ENCODE measurements around the gene RASGRF2.

RASGRF2 gene

DNA sequence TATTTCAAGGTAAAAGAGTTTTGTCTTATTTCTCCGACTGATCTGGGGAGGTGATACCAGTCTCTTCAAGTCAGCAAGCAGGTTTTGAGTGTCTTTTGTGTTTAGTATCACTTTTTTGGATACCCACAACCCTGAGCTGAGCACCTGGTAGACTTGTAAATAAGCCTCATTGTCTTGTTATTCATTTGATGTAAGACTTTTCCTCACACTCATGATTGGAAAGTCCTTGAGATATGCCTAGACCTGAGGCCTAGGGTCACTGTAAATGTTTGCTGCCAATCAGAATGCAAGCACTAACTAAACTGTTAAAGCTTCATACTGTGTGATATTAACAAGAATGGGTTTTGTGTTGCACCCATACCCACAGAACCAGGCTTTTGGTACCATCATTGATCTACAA is 172.2 kb downstream of the RASGRF2 start:
- DNase-seq (ENCODE audit: low read depth in 1 of 2, low spot score in 1 of 2): no peak

DNA sequence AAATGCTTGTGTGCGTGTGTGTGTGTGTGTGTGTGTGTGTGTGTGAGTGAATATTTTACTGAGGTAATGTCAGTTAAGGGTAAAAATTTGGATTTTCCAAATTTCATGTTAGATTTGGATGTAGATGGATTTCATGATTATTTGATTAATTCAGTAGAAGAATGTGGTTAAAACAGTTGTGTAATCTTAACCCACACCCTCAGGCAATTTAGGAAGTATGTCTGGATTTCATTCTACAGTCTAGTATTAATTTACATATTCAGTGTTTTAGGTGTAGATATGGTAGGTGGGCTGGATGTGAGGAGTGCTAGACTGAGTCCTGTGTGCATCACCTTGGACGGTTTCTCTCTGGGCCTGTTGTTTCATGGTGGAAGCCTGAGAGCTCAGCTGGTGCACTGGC is 173.9 kb downstream of the RASGRF2 start:
- no peak for DNase-seq (ENCODE audit: low read depth in 1 of 2, low spot score in 1 of 2)

DNA sequence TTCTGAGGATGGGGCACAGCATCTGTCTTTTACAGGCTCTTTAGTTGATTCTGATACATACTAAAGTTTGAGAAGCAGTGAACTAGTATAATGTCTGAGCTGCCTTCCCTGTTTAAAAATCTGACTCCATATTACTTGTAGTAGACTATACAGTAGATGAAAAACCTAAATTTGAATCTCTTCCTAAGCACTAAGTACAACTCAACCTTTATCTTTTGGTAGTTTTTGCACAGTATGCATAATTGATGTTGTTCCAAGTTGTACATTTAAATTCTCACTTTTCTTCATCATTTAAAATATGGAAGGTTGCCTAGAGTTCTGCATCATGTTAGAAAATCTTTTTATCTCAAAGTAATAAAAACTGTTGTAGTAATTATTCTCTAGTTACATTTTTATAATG is 174.4 kb downstream of the RASGRF2 start:
- no peak for DNase-seq (ENCODE audit: low read depth in 1 of 2, low spot score in 1 of 2)

DNA sequence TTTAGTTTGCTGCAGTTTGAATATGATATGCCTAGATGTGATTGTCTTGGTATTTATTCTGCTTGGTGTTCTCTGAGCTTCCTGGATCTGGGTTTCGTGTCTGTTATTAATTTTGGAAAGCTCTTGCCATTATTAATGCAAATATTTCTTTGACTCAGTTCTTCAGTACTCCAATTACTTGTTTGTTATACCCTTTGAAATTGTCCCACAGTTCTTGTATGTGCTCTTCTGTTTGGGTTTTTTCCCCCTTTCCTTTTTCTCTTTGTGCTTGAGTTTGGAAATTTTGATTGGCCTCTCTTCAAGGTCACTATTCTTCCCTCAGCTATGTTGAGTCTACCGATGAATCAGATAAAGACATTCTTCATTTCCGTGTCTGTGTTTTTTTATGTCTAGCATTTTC is 176.4 kb downstream of the RASGRF2 start:
- DNase-seq (ENCODE audit: low read depth in 1 of 2, low spot score in 1 of 2): no peak

DNA sequence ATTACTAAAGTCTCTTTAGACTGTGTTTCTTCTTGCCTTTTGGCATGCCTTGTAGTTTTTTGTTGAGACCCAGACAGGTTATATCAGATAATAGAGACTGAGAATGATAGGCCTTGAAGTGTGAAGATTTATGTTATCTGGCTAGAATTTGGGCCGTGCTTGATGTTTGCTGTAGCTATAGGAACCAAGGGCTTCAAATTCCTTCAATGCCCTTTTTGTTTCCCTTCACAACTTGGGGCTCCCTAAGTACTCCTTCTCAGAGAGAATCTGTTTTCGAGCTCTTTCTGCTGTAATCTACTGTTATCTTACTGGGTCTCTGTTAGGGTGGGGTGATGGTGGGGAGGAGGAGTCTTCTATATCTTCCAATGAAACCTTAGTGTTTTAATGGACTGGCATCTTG is 177.7 kb downstream of the RASGRF2 start:
- no peak for DNase-seq (ENCODE audit: low read depth in 1 of 2, low spot score in 1 of 2)

DNA sequence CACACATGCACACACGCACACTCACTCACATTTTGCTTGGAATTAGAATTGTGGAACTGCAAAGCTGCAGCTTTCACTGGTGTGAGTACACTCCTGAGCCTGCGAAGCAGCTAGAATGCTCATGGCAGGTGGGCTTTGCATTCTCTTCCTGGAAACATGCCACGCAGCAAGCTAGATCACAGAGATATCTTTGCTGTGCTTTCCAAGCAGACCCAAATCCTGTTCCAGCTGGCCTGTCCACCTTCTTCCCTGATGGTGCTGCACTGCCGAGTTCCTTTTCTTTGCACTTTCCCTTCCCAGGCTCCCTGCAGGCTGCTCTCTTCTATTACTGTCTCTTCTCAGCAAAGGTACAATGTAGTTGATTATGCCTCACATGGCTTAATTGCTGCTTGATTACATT is 180.3 kb downstream of the RASGRF2 start:
- DNase-seq (ENCODE audit: low read depth in 1 of 2, low spot score in 1 of 2): no peak

DNA sequence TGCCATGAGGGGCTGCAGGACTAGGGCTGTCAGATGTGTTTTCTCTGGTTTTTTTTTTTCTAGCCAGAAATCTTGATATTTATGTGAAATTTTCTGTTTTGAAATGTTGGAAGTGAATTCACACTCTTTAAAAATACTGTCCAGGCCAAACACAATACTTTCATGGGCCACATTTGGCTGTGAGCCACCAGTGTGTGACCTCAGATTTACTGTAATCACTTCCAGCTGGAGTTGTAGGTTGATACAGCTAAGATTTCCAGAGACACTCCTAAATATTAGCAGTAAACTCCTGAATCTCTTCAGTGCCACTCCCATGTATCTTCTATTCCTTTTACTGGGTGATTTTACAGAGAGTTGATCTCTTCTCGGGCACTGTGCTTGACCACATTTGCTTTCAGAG is 180.8 kb downstream of the RASGRF2 start:
- no peak for DNase-seq (ENCODE audit: low read depth in 1 of 2, low spot score in 1 of 2)

DNA sequence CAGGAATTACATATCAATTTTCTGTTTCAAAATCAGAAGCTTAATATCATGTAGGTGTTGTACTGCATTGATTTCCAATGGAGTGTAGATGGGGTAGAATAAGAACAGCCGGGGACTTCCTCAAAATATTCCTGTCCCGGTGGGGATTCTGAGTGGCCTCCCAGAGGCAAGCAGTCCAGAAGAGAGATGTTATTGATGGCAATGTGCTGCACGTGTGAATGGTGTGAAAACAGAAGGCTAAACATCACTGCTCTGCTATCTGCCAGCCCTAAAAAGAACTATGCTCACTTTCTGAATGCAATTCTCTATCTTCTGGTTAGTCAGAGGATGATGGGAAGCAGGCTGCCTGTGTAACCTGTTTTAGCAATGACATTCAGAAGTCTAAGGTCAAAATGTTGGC is 181.9 kb downstream of the RASGRF2 start:
- DNase-seq (ENCODE audit: low read depth in 1 of 2, low spot score in 1 of 2): no peak

DNA sequence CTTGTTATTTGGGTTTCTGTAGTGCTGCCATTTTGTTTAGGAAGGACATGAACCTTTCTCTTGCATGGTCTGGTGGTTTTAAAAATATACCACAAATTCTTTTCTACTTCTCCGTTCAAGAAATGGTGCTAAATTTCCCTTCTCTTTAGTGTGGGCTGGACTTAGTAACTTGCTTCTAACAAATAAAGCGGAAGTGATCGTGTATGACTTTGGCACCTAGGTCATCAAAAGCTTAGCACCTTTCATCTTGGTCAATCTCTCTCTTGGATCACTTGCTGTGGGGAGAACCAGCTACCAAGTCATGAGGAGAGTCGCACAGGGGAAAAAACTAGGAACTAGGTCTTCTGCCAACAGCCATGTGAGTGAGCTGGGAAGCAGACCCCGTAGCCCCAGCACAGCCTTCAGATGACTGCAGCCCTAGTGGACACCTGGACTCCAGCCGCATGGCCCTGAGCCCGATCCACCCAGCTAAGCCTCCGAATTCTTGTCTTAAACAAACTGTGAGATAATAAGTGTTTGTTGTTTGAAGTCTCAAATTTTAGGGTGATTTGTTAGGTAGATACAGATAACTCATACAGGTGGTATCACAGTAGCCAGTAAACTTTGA is 185.3 kb downstream of the RASGRF2 start:
- no peak for DNase-seq (ENCODE audit: low read depth in 1 of 2, low spot score in 1 of 2)

DNA sequence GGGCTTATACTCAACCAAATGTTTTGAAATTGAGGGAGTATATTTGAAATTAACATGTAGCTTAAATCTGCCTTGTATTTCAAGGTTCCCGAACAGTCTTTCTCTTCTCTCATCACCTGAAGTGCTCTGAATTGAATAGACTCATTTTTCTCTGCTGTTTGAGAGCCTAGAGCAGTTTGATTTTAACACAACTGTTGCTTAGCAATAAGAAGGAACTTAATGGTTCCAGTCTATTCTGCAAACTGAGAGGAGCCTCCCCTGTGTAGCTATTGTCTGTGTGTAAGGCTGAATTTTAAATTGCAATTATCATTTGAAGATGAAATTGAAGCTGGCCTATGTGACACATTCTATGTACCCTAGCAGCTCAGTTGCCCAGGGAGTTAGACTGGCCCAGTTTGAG is 185.9 kb downstream of the RASGRF2 start:
- DNase-seq (ENCODE audit: low read depth in 1 of 2, low spot score in 1 of 2): no peak

DNA sequence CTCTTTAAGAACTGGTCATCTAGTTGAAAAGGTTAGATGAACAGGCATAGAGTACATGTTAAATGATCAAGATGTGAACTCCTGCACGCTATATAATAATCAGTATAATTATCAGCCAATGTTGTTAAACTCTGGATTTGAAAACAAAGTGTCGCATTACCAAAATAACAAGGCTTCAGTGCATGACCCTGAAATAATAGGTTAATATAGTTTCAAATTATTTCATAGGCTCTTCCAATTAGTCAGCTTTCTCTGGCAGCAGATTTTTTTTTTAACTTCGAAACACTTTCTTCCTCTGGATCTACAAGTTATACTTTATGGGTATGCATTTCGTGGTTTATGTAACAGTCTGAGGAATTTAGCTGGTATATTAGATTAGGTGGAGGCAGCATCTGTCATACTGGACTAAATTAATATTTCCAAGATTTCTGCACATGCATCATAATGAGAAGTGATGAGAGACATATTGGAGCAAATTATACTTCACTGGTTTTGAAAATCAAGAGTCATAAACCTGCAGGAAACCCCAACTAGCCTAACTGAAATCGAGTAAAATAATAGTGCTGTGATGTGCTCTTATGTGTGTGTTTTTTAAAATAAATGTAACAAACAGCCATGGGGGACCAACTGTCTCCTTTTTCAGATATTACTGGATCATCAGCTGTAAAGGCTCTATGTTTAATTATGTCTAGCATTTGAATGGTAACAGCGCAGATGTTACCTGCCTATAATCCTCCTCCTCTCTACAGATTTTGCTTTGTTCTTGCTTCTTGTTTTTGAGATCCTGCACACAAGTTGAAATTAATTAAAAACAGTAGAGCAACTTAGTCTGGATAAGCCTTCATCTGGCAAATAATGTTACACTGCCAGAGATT is 187.1 kb downstream of the RASGRF2 start:
- DNase-seq (ENCODE audit: low read depth in 1 of 2, low spot score in 1 of 2): no peak

DNA sequence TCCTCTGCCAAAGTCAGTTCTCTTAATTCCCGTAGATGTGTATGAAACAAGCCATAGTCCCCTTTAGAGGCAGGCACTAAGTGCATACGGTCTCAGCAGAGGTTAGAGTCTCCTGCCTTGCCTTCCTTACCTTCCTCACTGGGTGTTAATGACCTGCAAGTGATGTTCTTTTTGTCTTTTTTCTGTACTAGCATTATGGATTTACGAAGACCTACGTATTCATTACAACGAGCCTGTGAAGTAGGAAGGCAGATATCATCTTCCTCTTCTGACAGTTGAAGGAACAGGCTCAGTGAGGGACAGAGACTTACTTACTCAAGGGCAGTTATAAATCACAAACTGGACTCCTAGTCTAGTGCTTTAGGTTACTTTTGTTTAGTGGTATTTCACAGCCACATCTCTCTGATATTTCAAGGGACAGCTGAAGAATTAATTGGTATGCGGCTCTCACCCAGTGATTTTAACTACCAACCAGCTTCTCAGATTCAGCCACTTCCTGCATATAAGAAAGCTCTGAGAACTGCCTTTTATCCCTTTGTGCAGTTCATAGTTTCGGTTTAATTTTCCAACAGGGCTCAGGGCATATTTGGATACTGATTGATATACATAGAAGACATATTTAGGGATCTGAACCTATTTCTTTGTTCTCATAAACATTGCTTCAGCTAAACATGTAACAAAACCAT is 187.9 kb downstream of the RASGRF2 start:
- DNase-seq (ENCODE audit: low read depth in 1 of 2, low spot score in 1 of 2): no peak

DNA sequence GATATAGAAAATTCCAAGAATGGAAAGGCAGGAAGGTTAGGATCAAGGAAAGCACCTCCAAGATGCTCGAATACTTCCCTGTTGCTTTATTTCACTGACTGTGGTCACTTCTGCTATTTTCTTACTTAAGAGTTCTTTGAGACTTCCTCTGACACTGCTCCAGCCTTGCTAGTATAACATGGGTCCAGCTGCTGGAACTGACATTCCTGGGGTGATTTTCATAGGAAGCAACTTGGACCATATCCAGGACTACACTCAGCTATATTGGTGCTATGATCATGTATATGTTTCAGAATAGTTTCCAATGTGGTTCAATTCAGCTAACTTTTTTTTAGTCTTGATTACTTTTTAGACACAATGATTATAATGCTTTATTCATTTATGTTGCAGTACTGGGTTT is 191.4 kb downstream of the RASGRF2 start:
- no peak for DNase-seq (ENCODE audit: low read depth in 1 of 2, low spot score in 1 of 2)

DNA sequence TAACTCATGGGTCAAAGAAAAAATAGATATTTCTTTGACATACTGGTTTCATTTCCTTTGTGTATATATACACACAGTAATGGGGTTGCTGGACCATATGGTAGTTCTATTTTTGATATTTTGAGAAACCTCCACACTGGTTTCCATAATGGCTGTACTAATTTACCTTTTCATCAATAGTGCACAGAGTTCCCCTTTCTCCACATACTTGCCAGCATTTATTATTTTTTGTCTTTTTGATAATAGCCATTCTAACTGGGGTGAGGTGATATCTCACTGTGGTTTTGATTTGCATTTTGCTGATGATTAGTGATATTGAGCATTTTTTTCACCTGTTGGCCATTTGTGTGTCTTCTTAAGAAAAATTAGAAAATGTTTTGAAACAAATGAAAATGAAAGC is 194.6 kb downstream of the RASGRF2 start:
- no peak for DNase-seq (ENCODE audit: low read depth in 1 of 2, low spot score in 1 of 2)

DNA sequence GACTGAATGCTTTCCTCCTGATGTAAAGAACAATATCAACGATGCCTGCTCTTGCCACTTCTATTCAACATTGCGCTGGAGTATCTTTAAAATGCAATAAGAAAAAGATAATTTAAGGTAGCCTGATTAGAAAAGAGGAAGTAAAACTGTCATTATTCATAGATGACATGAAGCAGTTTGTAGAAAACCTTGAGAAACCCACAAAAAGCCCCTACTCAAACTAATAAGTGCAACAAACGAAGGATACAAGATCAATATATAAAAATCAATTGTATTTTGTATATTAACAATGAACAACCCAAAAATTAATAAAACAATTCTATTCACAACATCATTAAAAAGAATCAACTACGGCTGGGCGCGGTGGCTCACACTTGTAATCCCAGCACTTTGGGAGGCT is 196.6 kb downstream of the RASGRF2 start:
- DNase-seq (ENCODE audit: low read depth in 1 of 2, low spot score in 1 of 2): no peak

DNA sequence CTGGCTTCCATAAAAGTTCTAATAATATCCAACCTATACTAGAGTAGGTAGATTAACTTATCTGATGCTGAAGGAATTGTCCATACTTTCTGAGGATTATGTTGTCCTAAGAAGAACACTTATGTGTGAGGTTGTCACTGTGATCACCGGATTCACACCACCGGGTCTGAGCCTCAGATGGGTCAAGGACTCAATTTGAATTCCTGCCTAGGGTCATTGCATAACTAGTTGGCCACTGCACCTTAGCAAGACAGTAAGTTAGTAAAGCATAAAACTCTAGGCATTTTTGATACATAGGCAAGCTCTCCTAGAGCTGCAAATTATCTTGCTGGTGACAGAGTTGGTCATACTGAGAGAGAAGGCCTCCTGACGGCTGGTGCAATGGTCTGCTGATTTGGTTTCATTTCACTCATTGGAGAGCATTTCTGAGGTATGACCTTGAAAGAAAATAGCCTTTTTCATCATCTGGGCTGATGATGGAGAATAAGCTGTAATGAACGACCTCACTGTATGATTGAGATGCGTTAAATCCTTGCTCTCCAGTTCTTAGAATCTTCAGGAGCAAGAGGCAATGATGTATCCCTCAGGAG is 200.9 kb downstream of the RASGRF2 start:
- DNase-seq (ENCODE audit: low read depth in 1 of 2, low spot score in 1 of 2): no peak

DNA sequence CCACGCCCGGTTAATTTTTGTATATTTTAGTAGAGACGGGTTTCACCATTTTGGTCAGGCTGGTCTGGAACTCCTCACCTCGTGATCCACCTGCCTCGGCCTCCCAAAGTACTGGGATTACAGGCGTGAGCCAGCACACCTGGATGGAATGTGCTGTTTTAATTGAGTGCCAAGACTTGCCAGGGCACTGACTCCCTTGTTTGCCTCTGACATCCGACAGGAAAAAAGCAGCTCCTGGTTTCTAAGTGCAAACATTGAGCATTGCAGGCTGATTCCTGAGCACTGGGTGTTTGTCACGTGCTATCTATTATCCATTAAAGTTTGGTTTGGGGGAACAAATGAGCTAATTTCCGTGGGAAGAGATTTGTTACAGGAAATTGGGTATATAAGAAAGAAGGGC is 202.3 kb downstream of the RASGRF2 start:
- DNase-seq (ENCODE audit: low read depth in 1 of 2, low spot score in 1 of 2): no peak

DNA sequence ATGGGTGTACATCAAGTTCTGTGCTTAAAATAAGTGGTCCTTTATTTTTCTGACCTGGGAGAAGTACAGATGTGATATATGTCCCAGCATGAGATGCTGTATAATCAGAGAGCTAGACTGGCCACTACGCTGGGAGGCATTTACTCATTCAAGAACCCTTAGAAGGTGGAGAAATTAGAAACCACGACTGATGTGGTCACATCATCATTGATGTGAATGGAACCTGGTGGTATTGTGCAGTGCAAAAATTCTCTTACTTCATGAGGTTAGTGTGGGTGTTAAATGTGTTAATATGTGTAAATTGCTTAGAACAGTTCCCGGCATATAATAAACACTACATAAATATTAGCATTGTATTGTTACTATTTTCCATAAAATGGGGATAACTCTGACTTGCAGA is 203.5 kb downstream of the RASGRF2 start:
- DNase-seq (ENCODE audit: low read depth in 1 of 2, low spot score in 1 of 2): no peak

DNA sequence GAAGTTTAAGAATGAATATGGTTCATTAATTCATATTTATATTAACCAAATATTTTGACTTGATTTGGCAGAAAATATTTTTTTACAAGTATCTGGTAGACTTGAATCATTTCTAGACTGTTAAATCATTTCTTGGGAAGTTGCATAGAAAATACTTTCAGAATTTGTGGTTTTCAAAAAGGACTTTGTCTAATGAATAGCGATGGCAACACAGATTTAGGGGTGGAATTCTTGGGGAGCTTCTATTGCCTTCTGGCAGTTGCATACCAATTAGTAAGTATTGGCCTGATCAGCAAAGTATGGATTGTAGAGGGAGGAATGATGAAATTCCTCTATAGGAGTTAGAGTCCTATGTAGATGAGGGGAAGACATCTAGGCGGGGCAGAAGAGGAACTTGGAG is 204.3 kb downstream of the RASGRF2 start:
- DNase-seq (ENCODE audit: low read depth in 1 of 2, low spot score in 1 of 2): no peak

DNA sequence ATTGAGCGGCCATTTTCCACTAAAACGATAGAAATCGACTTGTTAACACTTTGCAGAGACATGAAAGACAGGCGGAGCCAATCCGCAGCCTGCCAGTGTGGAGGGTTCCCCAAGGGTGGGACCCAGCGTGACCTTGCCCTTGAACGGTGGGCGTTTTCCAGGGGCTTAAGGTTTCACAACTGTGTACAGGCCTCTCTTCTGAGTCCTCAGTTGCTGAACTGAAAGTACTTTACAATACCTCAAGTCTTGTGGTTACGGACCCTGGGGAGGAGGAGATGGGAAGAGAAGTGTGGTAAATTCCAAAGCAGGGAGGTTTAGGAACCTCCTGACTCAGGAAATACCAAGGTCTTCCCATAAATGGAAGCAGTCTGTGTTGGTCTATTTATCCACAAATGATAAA is 204.8 kb downstream of the RASGRF2 start:
- DNase-seq (ENCODE audit: low read depth in 1 of 2, low spot score in 1 of 2): no peak

DNA sequence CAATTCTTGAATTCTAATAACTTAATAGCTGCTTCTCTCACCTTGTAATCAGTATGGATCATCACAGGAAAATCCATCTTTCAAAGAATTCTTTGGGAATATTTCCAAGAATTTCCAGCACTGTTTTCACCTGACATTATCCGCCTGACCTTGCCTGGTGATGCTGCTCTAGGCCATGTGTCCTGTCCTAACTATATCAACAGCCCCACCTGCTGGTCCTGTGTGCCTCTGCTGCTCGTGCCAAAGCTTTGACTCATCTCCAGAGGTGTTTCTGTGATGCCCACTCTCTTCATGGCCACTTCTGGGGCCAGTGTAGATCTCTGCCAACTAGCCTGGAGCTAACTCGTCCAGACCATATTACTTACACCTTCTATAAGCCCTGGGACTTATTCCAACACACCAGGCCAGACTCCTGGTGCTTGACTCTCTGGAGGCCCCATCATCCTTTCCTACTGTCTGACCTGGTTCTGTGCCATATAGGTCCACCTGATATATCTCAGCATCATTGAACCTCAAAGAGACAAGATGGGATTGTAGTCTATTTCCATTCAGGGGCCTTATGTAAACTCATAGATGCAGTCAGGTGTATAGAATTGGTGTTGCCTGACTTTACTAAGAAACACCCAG is 205.4 kb downstream of the RASGRF2 start:
- DNase-seq (ENCODE audit: low read depth in 1 of 2, low spot score in 1 of 2): peak in 1 of 2 donors; percentile 32

DNA sequence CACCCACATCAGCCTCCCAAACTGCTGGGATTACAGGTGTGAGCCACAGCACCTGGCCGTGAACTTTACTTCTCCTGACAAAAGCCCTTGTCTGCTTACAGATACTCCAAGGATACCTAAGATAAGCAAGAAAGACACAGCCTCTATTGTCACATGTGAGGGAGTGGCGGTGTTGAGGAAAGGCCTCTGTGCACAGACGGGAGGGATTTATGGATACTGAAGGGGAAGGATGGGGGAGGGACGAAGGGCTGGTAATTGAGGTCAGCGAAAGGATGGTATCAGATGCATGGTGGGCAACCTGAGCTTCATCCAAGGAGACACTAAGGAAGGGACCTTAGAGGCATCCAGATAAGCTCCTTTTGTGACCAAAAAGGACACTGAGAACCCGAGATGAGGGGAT is 206.3 kb downstream of the RASGRF2 start:
- no peak for DNase-seq (ENCODE audit: low read depth in 1 of 2, low spot score in 1 of 2)
